ENCODE results near the gene SLC26A5. TPM values are rescaled to one million over a fixed set of nuclear protein-coding genes. Genes with fewer than 3 reads are reported as not detected.

The SLC26A5 gene
- total RNA-seq, 4 donors from 2014 or later = 0.19 TPM; not detected in 3

DNA sequence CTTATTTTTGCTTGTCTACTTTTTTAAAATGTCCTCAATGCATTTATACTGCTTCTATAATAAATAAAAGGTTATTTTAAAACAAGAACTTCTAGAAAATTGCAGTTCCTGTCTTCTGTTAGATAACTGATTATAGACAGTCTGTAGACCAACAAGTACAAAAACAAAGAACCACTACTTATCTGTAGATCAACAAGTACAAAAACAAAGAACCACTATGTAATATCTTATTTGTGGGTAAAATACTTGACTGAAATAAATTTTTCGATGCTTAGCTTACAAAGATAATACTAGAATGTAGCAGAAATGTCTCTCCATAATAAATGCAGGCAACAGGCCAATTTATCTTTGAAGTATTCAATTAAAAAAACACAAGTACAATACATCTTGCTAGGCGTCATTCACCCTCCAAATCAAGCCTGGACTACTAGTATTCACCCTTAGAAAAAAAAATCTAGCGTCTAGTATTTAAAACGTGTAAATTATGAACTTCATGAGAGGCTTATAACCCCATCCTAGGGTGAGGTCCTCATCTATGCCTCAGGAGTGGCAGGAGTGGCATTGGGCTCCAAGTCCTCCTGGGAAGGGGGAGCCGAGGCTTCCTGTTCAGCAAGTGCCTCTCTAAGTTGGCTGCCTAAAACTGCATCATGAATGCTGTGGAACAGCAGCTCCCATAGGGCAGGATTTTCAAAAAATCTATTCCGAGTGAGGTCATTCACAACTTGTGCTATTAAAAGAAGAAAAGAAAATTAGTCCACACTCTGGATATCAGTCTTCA is 72.0 kb downstream of the SLC26A5 start:
- Histone ChIP-seq H3K27ac (no peak overlapping the region), H3K4me3 (no peak overlapping the region), H3K9me3 (no peaks in the 10 kb centered on the region), H3K27me3 (no peaks in the 10 kb centered on the region), H3K4me1 (no peaks in the 10 kb centered on the region), H3K36me3 (peaks cover 0 to 14% (median 0%) of the 10 kb centered on the region in 3 donors)
- WGBS, 2 donors = 43 to 49% methylated on average over 6 of the region's 6 CpGs
- TF ChIP-seq POLR2A (IDR thresholded peaks at IDR 0.05) = no peak
- TF ChIP-seq, protein P1, sequence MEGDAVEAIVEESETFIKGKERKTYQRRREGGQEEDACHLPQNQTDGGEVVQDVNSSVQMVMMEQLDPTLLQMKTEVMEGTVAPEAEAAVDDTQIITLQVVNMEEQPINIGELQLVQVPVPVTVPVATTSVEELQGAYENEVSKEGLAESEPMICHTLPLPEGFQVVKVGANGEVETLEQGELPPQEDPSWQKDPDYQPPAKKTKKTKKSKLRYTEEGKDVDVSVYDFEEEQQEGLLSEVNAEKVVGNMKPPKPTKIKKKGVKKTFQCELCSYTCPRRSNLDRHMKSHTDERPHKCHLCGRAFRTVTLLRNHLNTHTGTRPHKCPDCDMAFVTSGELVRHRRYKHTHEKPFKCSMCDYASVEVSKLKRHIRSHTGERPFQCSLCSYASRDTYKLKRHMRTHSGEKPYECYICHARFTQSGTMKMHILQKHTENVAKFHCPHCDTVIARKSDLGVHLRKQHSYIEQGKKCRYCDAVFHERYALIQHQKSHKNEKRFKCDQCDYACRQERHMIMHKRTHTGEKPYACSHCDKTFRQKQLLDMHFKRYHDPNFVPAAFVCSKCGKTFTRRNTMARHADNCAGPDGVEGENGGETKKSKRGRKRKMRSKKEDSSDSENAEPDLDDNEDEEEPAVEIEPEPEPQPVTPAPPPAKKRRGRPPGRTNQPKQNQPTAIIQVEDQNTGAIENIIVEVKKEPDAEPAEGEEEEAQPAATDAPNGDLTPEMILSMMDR (IDR thresholded peaks at IDR 0.05) = no peak
- DNase-seq = no peak
- intact Hi-C loops (cut with DNase I) = no loop called here

- intact Hi-C loops (cut with DNase I) = no loop called here
- no peak overlapping the region for H3K4me3 ChIP-seq
- peaks cover 16 to 60% (median 24%) of the 10 kb centered on the region in 3 donors for H3K36me3 ChIP-seq
- no peaks in the 10 kb centered on the region for H3K4me1 ChIP-seq
- TF ChIP-seq, protein P1 (IDR thresholded peaks at IDR 0.05) = no peak
- no peak for TF ChIP-seq POLR2A (IDR thresholded peaks at IDR 0.05)
- H3K27me3 ChIP-seq = no peaks in the 10 kb centered on the region
- DNase-seq = no peak
- 90 to 94% methylated on average over 5 of the region's 5 CpGs for WGBS, 2 donors
- H3K27ac ChIP-seq = no peak overlapping the region
- no peaks in the 10 kb centered on the region for H3K9me3 ChIP-seq
Measured at GRCh38 chr7:103369432-103369831, 76.6 kb downstream of the SLC26A5 start.

- TF ChIP-seq POLR2A (IDR thresholded peaks at IDR 0.05) = no peak
- TF ChIP-seq, protein P1 (IDR thresholded peaks at IDR 0.05) = no peak
- Histone ChIP-seq H3K27me3 (no peaks in the 10 kb centered on the region), H3K4me1 (peaks cover 10 to 60% (median 26%) of the 10 kb centered on the region in 3 donors), H3K36me3 (peaks cover 0 to 26% (median 0%) of the 10 kb centered on the region in 3 donors), H3K4me3 (no peak overlapping the region), H3K9me3 (no peaks in the 10 kb centered on the region), H3K27ac (no peak overlapping the region)
- 41 to 42% methylated on average over 1 of the region's 1 CpG for WGBS, 2 donors
- intact Hi-C loops (cut with DNase I) = no loop called here
- no peak for DNase-seq
Measured at GRCh38 chr7:103349805-103350204, 96.2 kb downstream of the SLC26A5 start.

GRCh38 chr7:103348959-103349358 is 97.0 kb downstream of the SLC26A5 start:
- H3K27me3 ChIP-seq = no peaks in the 10 kb centered on the region
- intact Hi-C loops (cut with DNase I) = no loop called here
- peak overlapping the region in 3 of 4 donors; percentile 78 to 97 (median 95) for H3K4me3 ChIP-seq
- TF ChIP-seq, protein P1 (IDR thresholded peaks at IDR 0.05) = no peak
- TF ChIP-seq POLR2A (IDR thresholded peaks at IDR 0.05) = no peak
- peaks cover 10 to 61% (median 26%) of the 10 kb centered on the region in 3 donors for H3K4me1 ChIP-seq
- DNase-seq = no peak
- H3K27ac ChIP-seq = no peak overlapping the region
- peaks cover 0 to 17% (median 0%) of the 10 kb centered on the region in 3 donors for H3K36me3 ChIP-seq
- 31 to 34% methylated on average over 2 of the region's 2 CpGs for WGBS, 2 donors
- no peaks in the 10 kb centered on the region for H3K9me3 ChIP-seq

DNA sequence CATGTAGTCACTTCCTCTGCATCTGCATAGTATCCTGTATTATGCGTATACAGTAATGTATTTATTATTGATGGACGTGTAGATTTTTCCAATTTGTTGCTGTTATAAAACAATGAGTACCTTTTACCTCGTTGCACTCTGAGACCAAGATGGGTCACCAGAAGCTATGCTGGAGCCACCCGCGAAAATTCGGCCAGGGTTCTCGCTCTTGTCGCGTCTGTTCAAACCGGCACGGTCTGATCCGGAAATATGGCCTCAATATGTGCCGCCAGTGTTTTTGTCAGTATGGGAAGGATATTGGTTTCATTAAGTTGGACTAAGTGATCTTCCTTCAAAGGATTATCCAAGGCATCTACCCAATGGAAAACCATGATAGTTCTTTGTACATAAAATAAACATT is 97.6 kb downstream of the SLC26A5 start:
- Histone ChIP-seq H3K27me3 (no peaks in the 10 kb centered on the region), H3K9me3 (no peaks in the 10 kb centered on the region), H3K4me1 (peaks cover 13 to 67% (median 29%) of the 10 kb centered on the region in 3 donors), H3K27ac (peak overlapping the region in 3 of 4 donors; percentile 86 to 93 (median 91)), H3K4me3 (peak overlapping the region; percentile 58 to 97 (median 86)), H3K36me3 (peaks cover 0 to 12% (median 0%) of the 10 kb centered on the region in 3 donors)
- no peak for DNase-seq
- no peak for TF ChIP-seq POLR2A (IDR thresholded peaks at IDR 0.05)
- TF ChIP-seq, protein P1 (IDR thresholded peaks at IDR 0.05) = no peak
- WGBS, 2 donors = 18 to 35% methylated on average over 13 of the region's 13 CpGs
- intact Hi-C loops (cut with DNase I) = no loop called here

Measured in esophagus squamous epithelium (tissue), 5 donors.